ENCODE measurements around the gene TRAK1.
A peak's percentile ranks its signal among the peaks of the same experiment; 100 is the strongest.
"Not testable (repeated sequence)": the region's sequence is repeated elsewhere in the genome, so short reads cannot be mapped to it uniquely, and the experiment has no call there.

The TRAK1 gene

GRCh38 chr3:42090973-42091731 lies at the start of gene TRAK1:
Gene TRAK1, plus strand, starts transcription at chr3:42091357. Its CDS starts 113 bp downstream, at chr3:42091470.
- DNase-seq: no peak

- no peak for DNase-seq
Measured at GRCh38 chr3:42042747-42043098, 48.4 kb upstream of the TRAK1 start.

GRCh38 chr3:42043099-42043813 lies 47.9 kb upstream of the TRAK1 start:
- no peak for DNase-seq

GRCh38 chr3:42045708-42046243 lies 45.4 kb upstream of the TRAK1 start:
- no peak for DNase-seq

GRCh38 chr3:42048526-42048925 lies 42.6 kb upstream of the TRAK1 start:
- not testable (repeated sequence) for DNase-seq

- no peak for DNase-seq
Measured at GRCh38 chr3:42050126-42050525, 41.0 kb upstream of the TRAK1 start.

- no peak for DNase-seq
Measured at GRCh38 chr3:42051384-42052131, 39.6 kb upstream of the TRAK1 start.

GRCh38 chr3:42052132-42052483 lies 39.0 kb upstream of the TRAK1 start:
- DNase-seq: no peak

GRCh38 chr3:42052484-42053351 lies 38.4 kb upstream of the TRAK1 start:
- no peak for DNase-seq

GRCh38 chr3:42053476-42053875 lies 37.7 kb upstream of the TRAK1 start:
- DNase-seq: no peak

- DNase-seq: no peak
Measured at GRCh38 chr3:42055291-42055690, 35.9 kb upstream of the TRAK1 start.

GRCh38 chr3:42056840-42057239 lies 34.3 kb upstream of the TRAK1 start:
- DNase-seq: no peak

GRCh38 chr3:42057561-42058211 lies 33.5 kb upstream of the TRAK1 start:
- no peak for DNase-seq

GRCh38 chr3:42061025-42061712 lies 30.0 kb upstream of the TRAK1 start:
- DNase-seq: peak; percentile 63 to 64

- DNase-seq: no peak
Measured at GRCh38 chr3:42061713-42062380, 29.3 kb upstream of the TRAK1 start.

GRCh38 chr3:42062464-42062863 lies 28.7 kb upstream of the TRAK1 start:
- no peak for DNase-seq

- no peak for DNase-seq
Measured at GRCh38 chr3:42063888-42064287, 27.3 kb upstream of the TRAK1 start.

GRCh38 chr3:42066516-42067181 lies 24.5 kb upstream of the TRAK1 start:
- no peak for DNase-seq

- DNase-seq: no peak
Measured at GRCh38 chr3:42067326-42067725, 23.8 kb upstream of the TRAK1 start.
